GM18526 (cell line): ENCODE measurements around the gene SIGLEC9.

Experiments used
- POLR2A ChIP-seq: IDR thresholded peaks from 3 replicates; pipeline ENCODE4 v1.6.1; 2011; ENCODE audit not compliant: insufficient read length; ENCODE audit errors: extremely low read depth

The SIGLEC9 gene

DNA sequence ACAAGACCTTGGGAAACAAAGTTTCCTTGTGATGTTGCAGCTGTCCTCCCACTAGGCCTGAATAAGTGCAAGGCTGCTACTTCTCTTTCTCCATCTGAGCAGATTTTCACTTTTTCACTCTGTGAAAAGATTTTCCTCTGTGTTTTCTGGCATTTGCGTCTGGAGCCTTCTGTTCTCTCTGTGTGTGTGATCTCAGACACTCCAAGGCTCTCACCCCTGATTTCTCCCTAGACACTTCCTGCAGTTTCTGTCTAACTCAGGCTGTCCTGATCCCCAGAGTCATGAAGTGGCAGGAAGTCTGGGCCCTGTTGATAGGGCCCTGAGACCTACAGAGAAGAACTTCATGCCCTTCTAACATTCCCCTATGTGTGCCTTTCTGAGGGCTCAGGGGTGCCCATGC, 54.5 kb downstream of the SIGLEC9 start:
- TF ChIP-seq POLR2A: no peak
